Putamen (tissue), 1 donor: ENCODE data around the gene SNED1.

ENCODE experiments used
- DNase-seq: peaks from one replicate; pipeline ENCODE4 v3.0.0-alpha.2; 2016; ENCODE audit warnings: low spot score

The SNED1 gene

DNA sequence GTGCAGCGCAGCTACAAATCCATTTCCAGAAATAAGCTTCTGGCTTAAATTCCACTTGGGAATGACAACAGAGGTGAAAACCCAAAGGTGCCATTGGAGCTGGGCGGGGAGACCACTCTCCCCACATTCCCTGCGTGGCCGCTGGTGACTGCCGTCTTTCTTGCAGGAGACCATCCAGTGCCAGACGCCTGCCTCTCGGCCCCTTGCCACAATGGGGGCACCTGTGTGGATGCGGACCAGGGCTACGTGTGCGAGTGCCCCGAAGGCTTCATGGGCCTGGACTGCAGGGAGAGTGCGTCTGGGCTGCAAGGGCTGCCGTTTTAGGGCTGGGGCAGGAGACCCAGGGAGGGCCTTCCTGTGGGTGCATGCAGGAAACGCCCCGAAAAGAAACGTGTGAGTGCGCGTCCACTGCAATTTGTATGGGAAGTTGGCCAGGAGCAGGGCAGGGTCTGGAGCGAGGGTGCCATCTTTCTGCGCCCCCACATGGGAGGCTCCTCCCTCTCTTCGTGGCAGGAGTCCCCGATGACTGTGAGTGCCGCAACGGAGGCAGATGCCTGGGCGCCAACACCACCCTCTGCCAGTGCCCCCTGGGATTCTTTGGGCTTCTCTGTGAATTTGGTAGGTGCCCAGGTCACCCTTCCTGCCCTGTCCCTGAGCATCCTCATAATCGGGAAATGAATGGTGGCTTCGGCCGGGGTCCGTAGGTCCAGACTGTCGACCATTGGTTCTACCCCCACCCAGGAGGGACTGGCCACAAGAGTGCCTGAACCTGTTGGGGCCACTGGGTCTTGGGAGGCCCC is 49.9 kb downstream of the SNED1 start:
- DNase-seq, result no peak

DNA sequence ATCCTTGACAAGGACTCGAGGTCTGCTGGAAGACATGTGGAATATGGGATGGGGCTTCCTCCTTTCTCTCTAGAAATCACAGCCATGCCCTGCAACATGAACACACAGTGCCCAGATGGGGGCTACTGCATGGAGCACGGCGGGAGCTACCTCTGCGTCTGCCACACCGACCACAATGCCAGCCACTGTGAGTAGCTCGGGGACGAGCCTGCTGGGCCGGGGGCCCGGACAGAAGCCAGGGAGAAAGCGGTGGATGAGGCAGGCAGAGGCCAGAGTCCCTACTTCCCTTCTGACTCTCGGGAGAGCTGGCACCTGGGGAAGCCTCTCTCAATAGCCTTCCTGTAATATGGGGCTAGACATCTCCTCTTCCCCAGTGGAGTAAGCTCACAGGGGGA is 50.5 kb downstream of the SNED1 start:
- no peak for DNase-seq

DNA sequence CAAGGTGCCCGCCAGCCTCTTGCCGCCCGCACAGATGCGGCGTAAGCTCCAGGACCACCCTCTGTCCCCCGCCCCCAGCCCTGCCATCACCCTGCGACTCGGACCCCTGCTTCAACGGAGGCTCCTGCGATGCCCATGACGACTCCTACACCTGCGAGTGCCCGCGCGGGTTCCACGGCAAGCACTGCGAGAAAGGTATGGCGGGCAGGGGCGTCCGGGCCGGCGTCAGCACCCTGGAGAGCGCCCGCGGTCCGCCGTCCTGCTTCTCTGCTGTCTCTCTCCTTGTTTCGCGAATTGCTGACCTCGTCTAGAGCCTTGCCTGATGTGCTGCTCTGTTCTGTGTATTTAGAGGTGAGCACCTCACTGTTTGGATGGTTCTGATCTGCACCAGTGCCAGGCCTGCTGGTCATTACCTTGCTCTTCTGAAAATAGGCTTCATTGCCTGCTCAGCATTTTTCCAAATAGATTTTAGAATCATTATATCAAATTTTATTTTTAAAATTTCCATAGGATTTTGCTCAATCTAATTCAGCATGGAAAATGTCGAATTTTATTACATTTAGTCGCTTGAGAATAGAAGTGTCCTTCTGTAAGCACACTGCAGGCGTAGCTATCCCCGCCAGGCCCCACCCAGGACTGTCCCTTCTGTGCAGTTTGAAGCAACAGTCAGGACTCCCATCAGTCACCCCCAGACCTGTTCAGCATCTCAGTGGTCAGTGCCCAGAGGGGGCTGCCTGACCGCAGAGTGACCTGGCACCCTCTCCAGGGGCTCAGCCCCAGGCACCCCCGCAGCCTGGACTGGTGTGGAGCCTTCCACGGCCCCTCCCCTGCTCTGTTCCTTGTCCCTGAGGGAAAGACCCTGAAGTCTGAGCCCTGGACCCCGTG is 51.6 kb downstream of the SNED1 start:
- no peak for DNase-seq

DNA sequence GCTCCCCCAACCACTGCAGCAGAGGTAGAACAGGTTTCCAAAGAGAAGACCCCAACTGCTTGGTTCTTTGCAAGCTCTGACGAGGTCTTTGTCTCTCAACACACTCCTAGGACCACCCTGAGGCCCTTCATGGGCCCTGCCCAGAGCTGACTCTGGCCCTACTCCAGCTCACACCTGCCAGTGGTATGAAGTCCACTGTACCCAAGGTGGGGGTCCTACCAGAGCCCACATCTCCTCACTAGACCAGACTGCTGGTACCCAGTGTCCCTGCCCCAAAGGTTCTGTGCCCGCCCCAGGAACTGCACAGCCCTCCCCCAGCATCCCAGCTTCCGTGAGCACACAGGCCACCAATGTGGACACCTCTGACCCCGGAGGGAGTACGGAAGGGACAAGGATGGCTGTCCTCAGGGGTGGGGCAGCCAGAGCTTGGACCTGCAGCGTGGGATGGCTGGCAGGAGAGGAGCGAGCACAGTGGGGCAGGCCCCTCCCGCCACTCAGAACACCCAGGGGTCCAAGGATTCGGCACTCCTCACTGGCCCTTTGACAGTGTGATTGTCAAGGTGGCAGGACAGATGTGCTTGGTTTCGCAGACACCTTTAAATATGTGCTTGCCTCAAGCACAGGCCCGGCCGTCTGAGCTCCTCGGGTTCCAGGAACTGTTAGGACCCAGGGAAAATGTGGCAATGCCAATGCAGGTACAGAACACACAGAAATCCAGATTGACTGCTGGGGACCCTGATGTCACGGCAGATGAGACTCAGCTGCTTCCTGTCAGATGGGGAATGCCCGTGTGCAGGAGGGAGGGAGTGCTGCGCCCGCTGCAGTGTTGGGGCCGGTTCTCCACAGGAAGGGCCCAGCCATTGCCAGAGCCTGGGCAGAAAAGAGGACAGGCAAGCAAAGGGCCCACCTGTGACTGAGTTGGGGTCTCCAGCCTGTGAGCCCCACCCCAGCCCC is 52.5 kb downstream of the SNED1 start:
- DNase-seq, result no peak

DNA sequence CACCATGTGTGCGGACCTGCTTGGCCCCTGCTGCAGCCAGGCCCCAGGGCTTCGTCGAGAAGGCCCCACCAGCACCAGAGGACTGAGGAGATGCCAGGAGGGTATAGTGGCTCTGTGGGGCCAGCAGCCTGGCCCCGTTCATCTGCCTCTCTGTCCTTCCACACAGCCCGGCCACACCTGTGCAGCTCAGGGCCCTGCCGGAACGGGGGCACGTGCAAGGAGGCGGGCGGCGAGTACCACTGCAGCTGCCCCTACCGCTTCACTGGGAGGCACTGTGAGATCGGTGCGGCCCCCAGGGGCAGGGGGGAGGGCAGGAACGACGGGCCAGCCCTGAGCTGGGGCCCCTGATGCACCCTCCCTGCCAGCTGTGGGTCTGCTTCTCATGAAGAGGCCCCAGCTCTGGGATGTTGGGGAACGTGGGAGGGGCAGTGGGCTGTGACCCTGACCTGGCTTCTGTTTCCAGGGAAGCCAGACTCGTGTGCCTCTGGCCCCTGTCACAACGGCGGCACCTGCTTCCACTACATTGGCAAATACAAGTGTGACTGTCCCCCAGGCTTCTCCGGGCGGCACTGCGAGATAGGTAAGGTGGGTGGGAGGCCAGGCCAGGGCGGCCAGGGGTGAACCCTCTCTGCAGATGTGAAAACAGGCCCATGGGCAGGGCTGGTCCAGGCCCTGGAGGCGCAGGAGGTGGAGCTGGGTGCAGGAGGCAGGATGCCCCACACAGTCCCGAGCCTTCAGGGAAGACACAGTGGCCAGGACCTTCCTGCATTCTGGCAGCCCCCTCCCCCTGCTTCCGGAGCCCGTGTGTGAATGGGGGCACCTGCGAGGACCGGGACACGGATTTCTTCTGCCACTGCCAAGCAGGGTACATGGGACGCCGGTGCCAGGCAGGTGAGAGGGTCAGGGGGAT is 53.4 kb downstream of the SNED1 start:
- DNase-seq, result no peak

DNA sequence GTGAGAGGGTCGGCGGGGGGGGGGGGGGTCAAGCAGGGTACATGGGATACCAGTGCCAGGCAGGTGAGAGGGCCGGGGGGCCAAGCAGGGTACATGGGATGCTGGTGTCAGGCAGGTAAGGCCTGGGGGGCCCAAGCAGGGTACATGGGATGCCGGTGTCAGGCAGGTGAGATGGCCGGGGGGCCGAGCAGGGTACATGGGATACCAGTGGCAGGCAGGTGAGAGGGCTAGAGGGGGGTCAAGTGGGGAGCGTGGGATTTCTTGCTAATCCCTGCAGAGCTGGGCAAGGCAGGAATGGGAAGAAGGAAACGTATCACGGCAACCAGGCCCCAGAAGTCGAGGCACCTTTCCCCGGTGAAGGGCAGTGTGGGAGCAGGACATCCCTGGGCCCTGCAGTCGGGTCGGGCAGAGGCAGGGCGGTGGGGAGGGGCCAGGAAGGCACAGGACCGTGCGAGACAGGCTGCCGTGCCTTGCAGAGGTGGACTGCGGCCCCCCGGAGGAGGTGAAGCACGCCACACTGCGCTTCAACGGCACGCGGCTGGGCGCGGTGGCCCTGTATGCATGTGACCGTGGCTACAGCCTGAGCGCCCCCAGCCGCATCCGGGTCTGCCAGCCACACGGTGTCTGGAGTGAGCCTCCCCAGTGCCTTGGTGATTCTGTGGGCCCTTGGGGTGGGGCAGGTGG is 54.4 kb downstream of the SNED1 start:
- no peak for DNase-seq

DNA sequence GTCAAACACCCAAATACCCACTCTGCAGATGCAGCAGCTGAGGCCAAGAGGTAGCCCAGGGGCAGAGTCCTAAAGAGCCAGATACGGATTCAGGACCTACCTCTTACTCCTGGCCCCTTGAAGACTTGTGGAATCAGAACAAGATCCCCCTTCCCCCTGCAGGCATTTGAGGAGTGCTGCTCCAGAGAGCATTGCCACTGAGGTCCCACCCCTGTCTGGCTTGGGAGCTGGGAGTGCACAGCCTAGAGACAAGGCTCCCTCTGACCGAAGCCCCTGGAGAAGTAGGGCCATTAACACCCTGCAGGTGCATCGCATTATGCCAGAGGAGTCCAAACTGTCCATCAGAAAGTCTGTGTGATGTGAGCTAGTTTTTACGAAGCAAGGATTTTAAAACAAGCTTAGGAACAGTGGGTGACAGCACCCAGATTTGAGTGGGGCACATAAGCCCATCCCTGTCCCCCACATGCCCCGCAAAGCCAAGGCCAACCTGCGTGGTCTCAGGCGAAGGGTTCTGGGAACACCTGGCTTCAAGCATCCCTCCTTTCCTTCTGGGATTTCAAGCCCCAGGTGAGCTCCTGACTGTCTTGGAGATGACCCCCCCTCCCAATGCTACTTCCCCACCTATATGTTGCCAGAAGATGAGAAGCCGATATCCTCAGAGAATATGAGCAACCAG is 55.3 kb downstream of the SNED1 start:
- DNase-seq, result no peak

DNA sequence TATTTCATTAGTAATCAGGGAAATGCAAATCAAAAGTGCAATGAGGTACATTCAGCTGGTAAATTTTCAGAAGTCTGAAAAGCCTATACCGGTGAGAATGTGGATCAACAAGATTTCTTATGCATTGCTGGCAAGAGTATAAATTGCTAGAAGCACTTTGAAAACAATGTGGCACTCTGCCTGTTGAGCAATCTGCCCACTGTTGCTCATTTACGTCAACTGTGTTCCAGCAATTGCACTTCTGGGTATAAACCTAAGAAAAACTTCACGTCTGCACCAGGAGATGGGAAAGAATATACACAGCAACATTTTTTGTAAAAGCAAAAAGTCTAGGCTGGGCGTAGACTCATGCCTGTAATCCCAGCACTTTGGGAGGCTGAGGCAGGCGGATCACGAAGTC is 62.9 kb downstream of the SNED1 start:
- no peak for DNase-seq

DNA sequence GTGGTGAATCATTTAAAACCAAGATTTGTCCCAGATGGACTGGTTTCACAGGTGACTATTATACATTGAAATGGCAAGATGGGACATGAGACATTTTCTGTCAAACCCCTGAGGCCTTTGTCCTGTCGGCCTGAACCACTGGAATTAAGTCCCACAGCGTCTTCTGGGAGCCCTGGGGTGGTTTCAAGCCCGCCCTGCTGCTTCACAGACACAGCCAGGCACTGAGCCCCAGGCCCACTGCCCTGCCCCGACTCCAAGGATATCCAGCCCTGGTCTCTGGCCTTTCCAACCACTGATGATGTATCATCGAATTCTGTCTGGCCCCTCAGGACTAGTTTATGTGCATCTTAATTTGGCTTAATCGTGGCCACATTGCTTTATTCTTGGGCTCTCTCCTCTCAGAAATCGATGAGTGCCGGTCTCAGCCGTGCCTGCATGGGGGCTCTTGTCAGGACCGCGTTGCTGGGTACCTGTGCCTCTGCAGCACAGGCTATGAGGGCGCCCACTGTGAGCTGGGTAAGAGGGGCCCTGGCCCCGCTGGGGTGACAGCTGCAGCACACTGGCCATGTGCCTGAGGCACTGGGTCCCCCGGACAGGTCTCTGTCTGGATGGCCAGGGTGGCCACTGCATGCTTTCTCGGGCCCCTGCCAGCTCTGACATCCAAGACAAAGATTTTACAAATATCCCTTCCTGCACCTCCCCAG is 64.1 kb downstream of the SNED1 start:
- DNase-seq, result no peak

DNA sequence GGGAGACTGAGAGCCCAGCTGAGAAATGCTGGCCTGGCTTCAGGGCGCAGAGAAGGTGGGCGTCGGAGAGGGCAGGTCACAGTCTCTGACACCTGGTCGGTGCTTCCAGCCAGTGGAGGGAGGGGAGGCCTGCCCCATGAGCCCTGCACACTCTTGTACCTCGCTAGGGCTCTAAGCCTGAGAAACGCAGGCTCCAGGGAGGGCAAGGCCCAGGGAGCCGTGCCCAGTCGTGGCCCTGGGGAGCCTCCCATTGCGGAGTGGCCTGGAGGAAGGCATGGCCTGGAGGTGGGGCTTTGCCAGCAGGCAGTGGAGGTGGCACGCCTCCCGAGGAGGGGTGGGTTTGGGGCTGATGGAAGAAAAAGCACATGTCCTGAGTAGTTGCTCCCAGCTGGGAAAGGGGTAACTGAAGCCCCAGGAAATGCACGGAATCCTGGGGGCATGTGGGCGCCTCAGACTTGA is 64.7 kb downstream of the SNED1 start:
- no peak for DNase-seq

DNA sequence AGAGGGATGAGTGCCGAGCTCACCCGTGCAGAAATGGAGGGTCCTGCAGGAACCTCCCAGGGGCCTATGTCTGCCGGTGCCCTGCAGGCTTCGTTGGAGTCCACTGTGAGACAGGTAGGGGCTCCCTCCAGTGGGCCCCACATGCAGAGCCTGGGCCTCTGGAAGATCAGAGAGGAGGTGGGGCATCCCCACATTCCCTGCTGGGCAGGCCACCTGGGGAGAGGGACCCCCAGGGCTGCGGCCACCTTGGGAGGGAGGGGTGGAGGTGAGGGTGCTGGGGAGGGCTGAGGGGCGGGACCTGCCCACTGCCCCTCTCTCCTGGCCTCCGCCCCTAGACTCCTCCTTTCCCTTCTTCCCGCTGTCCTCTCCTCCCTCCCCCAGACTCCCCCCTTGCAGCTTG is 65.2 kb downstream of the SNED1 start:
- DNase-seq, result no peak

DNA sequence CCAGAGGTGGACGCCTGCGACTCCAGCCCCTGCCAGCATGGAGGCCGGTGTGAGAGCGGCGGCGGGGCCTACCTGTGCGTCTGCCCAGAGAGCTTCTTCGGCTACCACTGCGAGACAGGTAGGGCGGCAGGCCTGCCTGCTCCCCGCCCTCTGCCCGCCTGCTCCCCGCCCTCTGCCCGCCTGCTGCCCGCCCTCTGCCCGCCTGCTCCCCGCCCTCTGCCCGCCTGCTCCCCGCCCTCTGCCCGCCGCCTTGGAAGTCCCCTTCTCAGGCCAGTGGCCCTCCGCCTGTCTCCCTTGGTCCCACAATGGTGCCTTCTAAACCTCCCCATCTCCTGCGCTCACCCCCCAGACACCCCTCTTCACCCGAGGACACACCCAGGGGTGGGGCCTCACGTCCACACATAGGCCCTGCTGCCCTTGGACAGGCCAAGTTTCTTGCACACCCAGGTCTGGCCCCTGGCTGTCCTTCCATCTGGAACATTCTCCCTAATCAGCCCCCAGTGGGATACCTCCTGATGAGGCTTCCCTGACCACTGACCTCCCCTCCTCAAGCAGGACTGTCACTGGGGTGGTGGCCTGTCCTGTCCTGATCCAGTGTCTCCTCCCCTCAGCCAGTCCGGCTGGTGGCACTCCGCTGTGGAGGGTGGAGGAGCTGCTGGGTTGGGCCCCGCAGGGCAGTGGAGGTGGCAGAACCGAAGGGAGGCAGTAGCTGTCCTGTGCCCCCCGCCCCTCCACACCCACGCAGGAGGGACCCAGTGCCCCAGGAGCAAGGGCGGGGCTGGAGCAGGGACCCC is 65.8 kb downstream of the SNED1 start:
- DNase-seq, result no peak

DNA sequence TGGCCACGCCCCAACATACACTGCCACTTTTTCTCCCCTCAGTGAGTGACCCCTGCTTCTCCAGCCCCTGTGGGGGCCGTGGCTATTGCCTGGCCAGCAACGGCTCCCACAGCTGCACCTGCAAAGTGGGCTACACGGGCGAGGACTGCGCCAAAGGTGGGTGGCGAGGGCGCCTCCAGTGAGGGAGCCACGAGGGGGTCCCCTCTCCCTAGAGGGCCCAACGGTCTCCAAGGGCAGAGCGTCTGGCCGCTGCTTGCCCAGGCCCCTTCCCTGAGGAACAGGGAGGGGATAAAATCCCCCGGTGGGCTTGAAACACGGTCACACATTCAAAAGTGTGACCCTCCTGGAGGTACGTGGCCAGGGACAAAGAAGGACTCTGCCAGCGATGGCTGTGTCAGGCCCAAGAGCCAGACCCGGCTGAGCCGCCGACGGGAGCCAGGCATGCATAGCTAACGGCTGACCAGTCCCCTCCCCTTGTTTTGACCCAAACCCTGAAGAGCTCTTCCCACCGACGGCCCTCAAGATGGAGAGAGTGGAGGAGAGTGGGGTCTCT is 66.5 kb downstream of the SNED1 start:
- no peak for DNase-seq

DNA sequence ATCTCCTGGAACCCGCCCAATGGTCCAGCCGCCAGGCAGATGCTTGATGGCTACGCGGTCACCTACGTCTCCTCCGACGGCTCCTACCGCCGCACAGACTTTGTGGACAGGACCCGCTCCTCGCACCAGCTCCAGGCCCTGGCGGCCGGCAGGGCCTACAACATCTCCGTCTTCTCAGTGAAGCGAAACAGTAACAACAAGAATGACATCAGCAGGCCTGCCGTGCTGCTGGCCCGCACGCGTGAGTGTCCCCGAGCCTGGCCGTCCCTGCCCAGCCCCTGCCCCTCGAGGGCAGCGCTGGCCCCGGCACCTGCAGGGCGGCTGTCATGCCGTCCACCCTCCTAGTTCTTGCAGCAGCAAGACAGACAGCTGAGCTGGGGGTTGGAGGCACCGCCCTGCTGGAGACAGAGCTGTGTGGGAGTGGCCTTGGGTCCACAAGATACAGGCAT is 67.0 kb downstream of the SNED1 start:
- DNase-seq, result no peak

DNA sequence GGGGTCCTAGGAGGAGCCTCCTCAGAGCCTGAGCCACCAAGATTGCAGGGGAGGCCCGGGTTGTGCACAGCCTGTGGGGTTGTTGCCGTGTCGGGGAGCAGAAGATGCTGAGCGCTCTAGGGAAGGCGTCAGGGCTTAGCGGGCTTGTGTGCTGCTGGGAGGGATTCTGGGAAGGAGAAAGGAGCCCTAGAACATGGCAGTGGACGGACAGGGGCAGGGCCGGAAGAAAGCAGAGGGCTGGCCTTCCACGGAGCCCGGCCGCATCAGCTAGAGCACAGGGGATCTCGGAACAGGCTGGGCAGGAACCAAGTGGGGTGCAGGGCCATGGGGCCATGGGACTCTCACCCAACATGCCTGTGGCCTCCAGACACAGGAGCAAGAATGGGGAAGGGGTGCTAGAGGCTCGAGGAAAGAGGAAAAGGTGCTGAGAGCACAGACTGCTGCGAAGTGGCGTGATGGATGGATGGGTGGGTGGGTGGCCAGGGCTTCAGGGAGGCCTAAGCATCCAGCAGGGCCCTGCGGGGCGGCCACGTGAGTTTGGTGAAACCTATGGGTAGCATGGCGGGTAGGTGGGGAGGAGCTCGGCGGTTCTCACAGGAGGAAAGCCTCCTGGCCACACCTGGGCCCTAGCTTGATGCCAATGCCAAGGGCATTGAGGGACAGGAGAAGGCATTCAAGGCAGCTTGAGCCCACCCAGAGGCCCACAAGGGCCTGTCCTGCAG is 67.9 kb downstream of the SNED1 start:
- no peak for DNase-seq

DNA sequence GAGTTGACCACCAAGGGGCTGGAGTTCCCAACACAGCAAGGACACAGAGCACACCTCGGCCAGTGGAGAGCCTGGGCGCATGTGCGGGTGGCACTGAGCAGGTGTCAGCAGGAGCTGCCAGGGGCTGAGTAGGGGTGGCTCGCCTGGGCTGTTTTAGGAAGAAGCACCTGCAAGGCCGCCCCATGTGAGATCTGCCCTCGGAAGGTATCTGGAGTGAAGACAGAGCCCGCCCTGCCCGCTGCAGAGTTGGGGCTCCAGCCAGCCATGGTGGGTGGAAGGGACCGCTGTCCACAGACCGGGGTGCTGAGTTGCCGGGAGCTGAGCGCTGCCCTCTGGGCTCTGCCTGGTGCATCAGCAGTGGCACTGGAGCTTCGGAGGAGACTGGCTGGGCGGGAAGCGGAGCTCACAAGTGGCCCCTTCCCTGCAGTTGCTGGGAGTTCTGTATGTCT is 68.5 kb downstream of the SNED1 start:
- no peak for DNase-seq

DNA sequence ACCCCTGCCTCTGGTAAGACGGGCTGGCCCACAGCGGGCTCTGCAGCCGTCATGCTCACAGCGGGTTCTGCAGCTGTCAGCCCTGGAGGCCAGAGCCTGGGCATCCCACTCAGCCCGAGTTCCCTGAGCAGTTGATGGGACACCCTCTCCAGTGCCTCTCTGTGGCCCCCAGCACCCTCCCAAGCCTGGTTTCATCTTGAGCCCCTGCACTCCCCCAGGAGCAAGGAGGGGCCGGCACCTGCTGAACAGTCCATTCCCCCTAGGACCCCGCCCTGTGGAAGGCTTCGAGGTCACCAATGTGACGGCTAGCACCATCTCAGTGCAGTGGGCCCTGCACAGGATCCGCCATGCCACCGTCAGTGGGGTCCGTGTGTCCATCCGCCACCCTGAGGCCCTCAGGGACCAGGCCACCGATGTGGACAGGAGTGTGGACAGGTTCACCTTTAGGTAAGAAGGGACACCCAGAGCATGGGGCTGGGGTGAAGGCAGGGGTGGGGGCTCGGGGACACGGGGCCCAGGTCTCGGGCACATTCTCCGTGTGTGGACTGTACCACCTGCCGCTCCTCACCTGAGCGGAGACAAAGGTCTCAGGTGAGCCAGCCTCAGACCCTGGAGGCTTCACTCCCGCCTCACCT is 69.2 kb downstream of the SNED1 start:
- DNase-seq, result no peak
